ENCODE data around the gene FAM8A1. TPM values are rescaled to one million over a fixed set of nuclear protein-coding genes. Genes with fewer than 3 reads are reported as not detected.

The FAM8A1 gene
- total and polyA plus RNA-seq, 9 of the 15 experiments (the other 6 are each of a cell fraction or from before 2014, with no cell fraction given) = 4.9 to 23.6 (median 14.2) TPM

DNA sequence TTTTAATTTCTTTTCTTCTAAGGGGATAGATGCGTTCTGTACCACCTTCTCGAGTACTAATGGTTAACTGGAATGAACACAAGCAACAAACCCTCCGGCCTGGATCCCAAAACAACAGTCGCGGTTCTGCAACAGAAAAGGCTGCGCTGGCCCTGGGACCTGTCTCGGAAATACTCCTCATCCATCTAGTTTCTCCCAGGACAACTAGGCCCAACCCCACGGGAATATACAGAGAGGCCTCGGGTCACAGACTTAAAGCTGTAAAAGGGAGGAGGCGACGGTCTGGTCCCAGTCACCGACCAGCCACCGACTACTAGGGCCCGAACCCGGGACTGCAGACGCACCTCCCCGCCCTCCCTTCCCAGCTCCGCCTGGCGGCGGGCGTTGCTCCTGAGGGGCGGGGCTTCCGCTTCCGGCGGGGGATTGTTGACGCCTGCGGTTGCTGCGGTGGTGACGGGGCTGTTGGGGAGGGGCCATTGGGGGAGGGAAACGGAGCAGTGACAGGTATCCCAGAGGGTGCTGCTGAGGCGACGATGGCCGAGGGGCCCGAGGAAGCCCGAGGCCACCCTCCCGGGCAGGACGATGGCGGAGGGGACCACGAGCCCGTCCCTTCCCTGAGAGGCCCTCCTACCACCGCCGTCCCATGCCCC lies at the start of gene FAM8A1 (continued):
- TF ChIP-seq, protein P1, sequence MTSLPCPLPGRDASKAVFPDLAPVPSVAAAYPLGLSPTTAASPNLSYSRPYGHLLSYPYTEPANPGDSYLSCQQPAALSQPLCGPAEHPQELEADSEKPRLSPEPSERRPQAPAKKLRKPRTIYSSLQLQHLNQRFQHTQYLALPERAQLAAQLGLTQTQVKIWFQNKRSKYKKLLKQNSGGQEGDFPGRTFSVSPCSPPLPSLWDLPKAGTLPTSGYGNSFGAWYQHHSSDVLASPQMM (CRISPR knock-in tag; IDR thresholded peaks at IDR 0.05) = no peak
- TF ChIP-seq SIN3B (IDR thresholded peaks at IDR 0.05; ENCODE audit: low read depth) (no peak), HSF4 (CRISPR knock-in tag; IDR thresholded peaks at IDR 0.05; ENCODE audit: borderline replicate concordance) (no peak), PHB (CRISPR knock-in tag; IDR thresholded peaks at IDR 0.05) (no peak), ZBTB34 (CRISPR knock-in tag; IDR thresholded peaks at IDR 0.05) (no peak), HDAC2 (IDR thresholded peaks at IDR 0.05) (no peak), ELF2 (CRISPR knock-in tag; IDR thresholded peaks at IDR 0.05) (no peak), RAD51 (IDR thresholded peaks at IDR 0.05; ENCODE audit: borderline replicate concordance, low read depth) (no peak), TAF7 (tag; IDR thresholded peaks at IDR 0.05) (0 out of 2 replicates have a peak, but pooled peaks have one; percentile 22), ZNF316 (IDR thresholded peaks at IDR 0.05) (no peak), HDAC6 (IDR thresholded peaks at IDR 0.05; ENCODE audit: low read depth, low read length) (no peak), POLR2A (conservative IDR thresholded peaks at IDR 0.05) (peak; percentile 90), E2F4 (CRISPR knock-in tag; IDR thresholded peaks at IDR 0.05; ENCODE audit: low read depth) (peak; percentile 21; the same call in 1 of the 2 replicates), MITF (IDR thresholded peaks at IDR 0.05) (no peak), ZNF384 (IDR thresholded peaks at IDR 0.05; ENCODE audit: low read depth, low read length) (no peak; the same call in 1 of the 2 replicates), ZFP1 (CRISPR knock-in tag; IDR thresholded peaks at IDR 0.05) (no peak), NELFE (IDR thresholded peaks at IDR 0.05; ENCODE audit: insufficient read depth, insufficient read length) (no peak), ADNP (tag; IDR thresholded peaks at IDR 0.05) (peak; percentile 89), BRD9 (IDR thresholded peaks at IDR 0.05; ENCODE audit: low read depth, partially characterized antibody) (peak; percentile 33), KDM1A (IDR thresholded peaks at IDR 0.05) (no peak), EP300 (IDR thresholded peaks at IDR 0.05; ENCODE audit: low read length) (peak; percentile 64), FOSL1 (tag; conservative IDR thresholded peaks at IDR 0.05) (peak; percentile 58; the same call in 1 of the 2 replicates)
- TF ChIP-seq, protein P2, sequence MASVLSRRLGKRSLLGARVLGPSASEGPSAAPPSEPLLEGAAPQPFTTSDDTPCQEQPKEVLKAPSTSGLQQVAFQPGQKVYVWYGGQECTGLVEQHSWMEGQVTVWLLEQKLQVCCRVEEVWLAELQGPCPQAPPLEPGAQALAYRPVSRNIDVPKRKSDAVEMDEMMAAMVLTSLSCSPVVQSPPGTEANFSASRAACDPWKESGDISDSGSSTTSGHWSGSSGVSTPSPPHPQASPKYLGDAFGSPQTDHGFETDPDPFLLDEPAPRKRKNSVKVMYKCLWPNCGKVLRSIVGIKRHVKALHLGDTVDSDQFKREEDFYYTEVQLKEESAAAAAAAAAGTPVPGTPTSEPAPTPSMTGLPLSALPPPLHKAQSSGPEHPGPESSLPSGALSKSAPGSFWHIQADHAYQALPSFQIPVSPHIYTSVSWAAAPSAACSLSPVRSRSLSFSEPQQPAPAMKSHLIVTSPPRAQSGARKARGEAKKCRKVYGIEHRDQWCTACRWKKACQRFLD (CRISPR knock-in tag; IDR thresholded peaks at IDR 0.05) = no peak

Data from K562 (cell line).